Common myeloid progenitor, CD34-positive (primary cell): ENCODE results near the gene DNAJC6.

Experiments
- CTCF ChIA-PET: fragments of 350-600 bp; sonication (Branson Sonifier 250); formaldehyde crosslinking; loops from one replicate; lab custom pipeline; 2021; ENCODE audit warnings: antibody characterized with exemption; lab: Charles Lee
- POLR2A ChIA-PET: fragments of 350-600 bp; sonication (Branson Sonifier 250); formaldehyde crosslinking; loops from one replicate; lab custom pipeline; 2021; ENCODE audit warnings: antibody characterized with exemption; lab: Charles Lee
- DNase-seq, 3 donors: peaks; one replicate each; pipeline versions ENCODE4 v3.0.0 to v3.0.0-alpha.2; 2013
- H3K27ac ChIP-seq, 2 experiments: 1 replicate in 1 of 2; 2 replicates in 1 of 2; pipeline ENCODE4 v1.7.0; 2013; ENCODE audit warnings: inconsistent platforms in 2 of 2, low read length in 2 of 2, mild to moderate bottlenecking in 2 of 2, low read depth in 1 of 2, moderate library complexity in 1 of 2; ENCODE audit not compliant: severe bottlenecking in 2 of 2, insufficient read depth in 1 of 2, poor library complexity in 1 of 2
- H3K27me3 ChIP-seq, 5 experiments: replicated peaks in 2 of 5; 1 replicate in 3 of 5; 2 replicates in 2 of 5; pipeline versions ENCODE4 v1.6.1 to v1.7.0; 2013; ENCODE audit warnings: low read length in 4 of 5, mild to moderate bottlenecking in 2 of 5, moderate library complexity in 2 of 5, inconsistent platforms in 1 of 5; ENCODE audit not compliant: insufficient read depth in 5 of 5, control insufficient read depth in 4 of 5
- H3K36me3 ChIP-seq, 4 experiments: 1 replicate in 2 of 4; 2 replicates in 2 of 4; pipeline versions ENCODE4 v1.6.1 to v1.7.0; 2013; ENCODE audit warnings: low read length in 3 of 4, control low read depth in 1 of 4, mild to moderate bottlenecking in 1 of 4; ENCODE audit not compliant: control insufficient read depth in 4 of 4, insufficient read depth in 4 of 4
- H3K4me1 ChIP-seq, 4 experiments: 1 replicate in 3 of 4; 2 replicates in 1 of 4; pipeline versions ENCODE4 v1.6.1 to v1.7.1; 2013; ENCODE audit warnings: low read length in 3 of 4, mild to moderate bottlenecking in 3 of 4, control low read depth in 1 of 4, inconsistent platforms in 1 of 4, moderate library complexity in 1 of 4; ENCODE audit not compliant: control insufficient read depth in 4 of 4, insufficient read depth in 4 of 4; ENCODE audit errors: control extremely low read depth in 1 of 4
- H3K4me3 ChIP-seq, 7 experiments: 1 replicate in 4 of 7; 2 replicates in 3 of 7; pipeline versions ENCODE4 v1.5.1 to v1.7.0; 2013; ENCODE audit warnings: mild to moderate bottlenecking in 7 of 7, low read length in 6 of 7, moderate library complexity in 6 of 7, inconsistent platforms in 2 of 7, low read depth in 2 of 7, control low read depth in 1 of 7; ENCODE audit not compliant: insufficient read depth in 4 of 7, control insufficient read depth in 1 of 7; ENCODE audit errors: extremely low read depth in 1 of 7
- H3K9me3 ChIP-seq, 5 experiments: 1 replicate in 4 of 5; 2 replicates in 1 of 5; pipeline versions ENCODE4 v1.6.1 to v1.7.1; 2013; ENCODE audit warnings: low read length in 4 of 5, mild to moderate bottlenecking in 2 of 5, inconsistent platforms in 1 of 5, low read depth in 1 of 5, moderate library complexity in 1 of 5; ENCODE audit not compliant: control insufficient read depth in 4 of 5, insufficient read depth in 2 of 5; ENCODE audit errors: control extremely low read depth in 1 of 5
- WGBS: methylation state at CpG from one replicate; pipeline ENCODE4 v1.1.5; 2013; ENCODE audit not compliant: insufficient coverage; 5-methylcytosine and 5-hydroxymethylcytosine counted together

The DNAJC6 gene

GRCh38 chr1:65330822-65331221, 21.5 kb downstream of the DNAJC6 start:
- WGBS, result 100% methylated on average over 3 of the region's 6 CpGs
- ChIA-PET POLR2A (no interaction called here), CTCF (interaction anchor here (1.4 kb wide), 1 partner anchor 12 kb away, joined by 3 read pairs; no protein-coding TSS in a partner anchor)
- Histone ChIP-seq H3K27me3 (no peaks in the 10 kb centered on the region), H3K27ac (no peak overlapping the region), H3K4me1 (no peaks in the 10 kb centered on the region), H3K9me3 (no peaks in the 10 kb centered on the region), H3K4me3 (no peak overlapping the region), H3K36me3 (no peaks in the 10 kb centered on the region)
- no peak for DNase-seq

DNA sequence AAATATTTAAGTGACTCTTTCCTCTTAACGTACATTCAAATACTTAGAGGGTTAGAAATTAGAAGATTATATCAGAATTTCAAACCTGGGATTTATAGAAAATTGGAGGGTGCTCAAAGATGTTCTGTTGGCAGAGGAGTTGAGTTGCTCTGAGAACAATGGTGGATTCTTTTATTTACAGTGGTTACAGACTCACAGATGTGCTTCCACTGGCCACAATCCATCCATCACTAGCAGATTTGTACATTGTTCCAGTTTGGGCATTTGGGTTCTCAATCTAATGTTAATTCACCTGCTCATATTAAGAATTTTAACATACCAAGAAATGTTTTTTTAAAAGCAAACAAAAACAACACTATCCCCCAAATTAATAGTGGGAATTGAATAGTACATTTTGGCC, 23.5 kb downstream of the DNAJC6 start:
- no peak overlapping the region for H3K27ac ChIP-seq
- ChIA-PET POLR2A (no interaction called here), CTCF (no interaction called here)
- no peaks in the 10 kb centered on the region for H3K4me1 ChIP-seq
- no peak overlapping the region for H3K4me3 ChIP-seq
- no peak for DNase-seq
- H3K27me3 ChIP-seq, result no peaks in the 10 kb centered on the region
- WGBS, result no CpG with 5 or more reads among the region's 1 CpG
- H3K36me3 ChIP-seq, result no peaks in the 10 kb centered on the region
- H3K9me3 ChIP-seq, result no peaks in the 10 kb centered on the region

DNA sequence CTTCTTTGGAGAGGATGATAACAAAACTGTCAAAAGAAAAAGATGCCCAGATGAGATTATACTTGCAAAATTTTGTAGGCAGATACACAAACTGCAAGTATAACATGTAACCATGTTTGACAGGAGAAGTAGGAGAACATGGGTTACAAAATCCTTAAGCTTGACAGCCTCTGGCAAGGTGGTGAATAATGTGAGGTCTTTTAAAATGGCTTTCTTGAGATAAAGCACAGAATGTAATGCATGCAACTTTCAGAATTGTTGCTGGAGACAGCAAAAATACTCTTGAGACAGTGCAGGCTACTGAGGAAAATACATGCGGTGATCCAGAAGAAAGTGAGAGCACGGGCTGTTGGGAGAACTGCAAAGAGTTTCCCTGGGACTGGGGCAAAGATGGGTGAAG, 24.7 kb downstream of the DNAJC6 start:
- Histone ChIP-seq H3K4me3 (no peak overlapping the region), H3K27ac (no peak overlapping the region), H3K9me3 (no peaks in the 10 kb centered on the region), H3K4me1 (no peaks in the 10 kb centered on the region), H3K27me3 (no peaks in the 10 kb centered on the region), H3K36me3 (no peaks in the 10 kb centered on the region)
- ChIA-PET POLR2A (no interaction called here), CTCF (interaction anchor here (1.2 kb wide), 1 partner anchor 9 kb away, joined by 3 read pairs; no protein-coding TSS in a partner anchor)
- WGBS, result 95% methylated on average over 2 of the region's 2 CpGs
- no peak for DNase-seq

DNA sequence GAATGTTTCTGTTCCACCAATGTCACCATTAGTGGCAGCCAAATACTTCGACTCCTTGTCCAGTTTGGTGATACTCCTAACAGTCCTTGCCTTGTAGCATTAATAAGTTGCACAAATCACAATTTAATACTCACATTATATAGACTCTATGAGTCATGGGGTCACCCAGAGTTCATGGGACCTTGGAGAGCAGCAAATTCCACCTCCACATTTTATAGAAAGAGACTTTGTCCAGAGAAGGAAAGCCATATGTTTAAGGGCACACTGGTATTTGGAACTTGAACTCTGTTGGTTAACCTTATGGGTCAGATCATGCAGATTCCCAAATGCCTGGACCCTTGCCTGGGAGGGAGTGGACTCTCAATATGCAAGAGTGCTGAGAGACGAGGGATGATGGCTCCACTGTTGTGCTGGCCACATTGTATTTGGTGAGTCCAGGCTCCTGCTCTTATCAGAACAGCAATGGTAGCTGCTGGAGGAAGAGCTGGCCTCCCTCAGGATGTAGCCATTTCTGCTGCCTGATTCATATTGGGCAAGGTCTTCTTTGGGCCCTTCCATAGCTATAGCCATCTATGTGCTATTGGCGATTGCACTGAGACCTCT, 30.6 kb downstream of the DNAJC6 start:
- Histone ChIP-seq H3K36me3 (no peaks in the 10 kb centered on the region), H3K27ac (no peak overlapping the region), H3K9me3 (no peaks in the 10 kb centered on the region), H3K27me3 (no peaks in the 10 kb centered on the region), H3K4me1 (no peaks in the 10 kb centered on the region), H3K4me3 (no peak overlapping the region)
- CTCF ChIA-PET, result interaction anchor here (1.7 kb wide), 1 partner anchor 14 kb away, joined by 3 read pairs; no protein-coding TSS in a partner anchor
- POLR2A ChIA-PET, result no interaction called here
- WGBS, result 100% methylated on average over 2 of the region's 3 CpGs
- peak in 1 of 3 donors; percentile 15 for DNase-seq

GRCh38 chr1:65341381-65341780, 32.0 kb downstream of the DNAJC6 start:
- no peak overlapping the region for H3K27ac ChIP-seq
- H3K9me3 ChIP-seq, result no peaks in the 10 kb centered on the region
- peak in 1 of 3 donors; percentile 10 for DNase-seq
- POLR2A ChIA-PET, result no interaction called here
- CTCF ChIA-PET, result interaction anchor here (0.8 to 1.7 kb wide), 2 partner anchors 16 to 133 kb away, joined by 3 read pairs; no protein-coding TSS in a partner anchor
- H3K4me3 ChIP-seq, result no peak overlapping the region
- no peaks in the 10 kb centered on the region for H3K4me1 ChIP-seq
- no CpG with 5 or more reads among the region's 1 CpG for whole genome bisulfite sequencing
- H3K36me3 ChIP-seq, result no peaks in the 10 kb centered on the region
- H3K27me3 ChIP-seq, result no peaks in the 10 kb centered on the region

DNA sequence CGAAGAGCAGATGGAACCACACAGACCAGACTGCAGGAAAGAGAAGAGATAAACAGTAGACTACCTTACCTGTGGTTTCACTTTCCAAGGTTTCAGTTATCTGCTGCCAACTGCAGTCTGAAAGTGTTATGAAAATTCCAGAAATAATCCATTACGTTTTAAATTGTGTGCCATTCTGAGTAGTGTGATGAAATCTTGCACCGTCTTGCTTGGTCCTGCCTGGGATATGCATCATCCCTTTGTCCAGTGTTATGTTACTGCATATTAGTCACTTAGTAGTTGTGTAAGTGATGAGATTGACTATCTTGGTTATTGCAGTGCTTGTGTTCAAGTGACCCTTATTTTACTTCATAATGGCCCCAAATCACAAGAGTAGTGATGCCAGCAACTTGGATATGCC, 33.9 kb downstream of the DNAJC6 start:
- H3K36me3 ChIP-seq, result peaks cover 0 to 2% (median 0%) of the 10 kb centered on the region in 4 experiments

DNA sequence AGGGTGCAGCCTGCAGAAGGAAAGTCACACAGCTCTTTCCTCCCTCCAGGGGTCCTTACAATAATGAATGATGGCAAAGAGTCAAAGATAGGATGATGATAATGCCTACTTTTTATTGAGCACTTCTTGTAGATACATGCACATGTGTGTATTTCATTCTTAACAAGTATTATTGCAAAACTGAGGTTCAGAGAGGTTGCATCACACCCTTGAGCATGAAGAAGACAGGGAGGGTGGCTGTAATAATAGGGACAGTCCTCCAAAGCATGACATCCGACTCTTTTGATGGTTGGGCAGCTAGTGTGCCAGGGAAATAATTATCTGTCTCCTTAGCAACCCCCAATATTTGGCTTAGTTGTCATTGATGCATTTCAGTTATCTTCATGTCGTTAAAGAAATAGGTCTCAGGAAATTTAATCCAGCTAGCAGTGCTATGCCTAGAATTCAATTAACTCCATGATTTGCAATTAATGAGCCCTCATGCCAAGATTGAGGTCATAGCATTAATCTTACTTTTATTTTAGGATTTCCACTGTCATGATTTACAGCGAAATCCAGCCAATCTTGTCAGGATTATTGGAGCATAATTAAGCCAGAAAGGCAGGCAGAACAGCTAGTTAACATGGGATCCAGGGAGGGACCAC, 35.0 kb downstream of the DNAJC6 start:
- CTCF ChIA-PET, result no interaction called here
- 95% methylated on average over 3 of the region's 3 CpGs for WGBS
- no peak for DNase-seq

More for the DNA sequence above, 33.9 kb downstream of the DNAJC6 start:
- Histone ChIP-seq H3K27ac (no peak overlapping the region), H3K27me3 (no peaks in the 10 kb centered on the region), H3K9me3 (no peaks in the 10 kb centered on the region), H3K4me3 (no peak overlapping the region), H3K4me1 (no peaks in the 10 kb centered on the region)
- POLR2A ChIA-PET, result no interaction called here
- WGBS, result 75% methylated on average over 2 of the region's 3 CpGs
- CTCF ChIA-PET, result interaction anchor here (1.2 kb wide), 1 partner anchor 12 kb away, joined by 3 read pairs; no protein-coding TSS in a partner anchor
- peak in 1 of 3 donors; percentile 8 for DNase-seq

More for the DNA sequence above, 35.0 kb downstream of the DNAJC6 start:
- POLR2A ChIA-PET, result no interaction called here
- Histone ChIP-seq H3K9me3 (no peaks in the 10 kb centered on the region), H3K4me3 (no peak overlapping the region), H3K4me1 (no peaks in the 10 kb centered on the region), H3K27ac (no peak overlapping the region), H3K27me3 (no peaks in the 10 kb centered on the region), H3K36me3 (peaks cover 0 to 2% (median 0%) of the 10 kb centered on the region in 4 experiments)
